ENCODE data around the gene PAGE4. TPM values are rescaled to one million over a fixed set of nuclear protein-coding genes. Genes with fewer than 3 reads are reported as not detected.

Gene PAGE4
- not detected for total RNA-seq

DNA sequence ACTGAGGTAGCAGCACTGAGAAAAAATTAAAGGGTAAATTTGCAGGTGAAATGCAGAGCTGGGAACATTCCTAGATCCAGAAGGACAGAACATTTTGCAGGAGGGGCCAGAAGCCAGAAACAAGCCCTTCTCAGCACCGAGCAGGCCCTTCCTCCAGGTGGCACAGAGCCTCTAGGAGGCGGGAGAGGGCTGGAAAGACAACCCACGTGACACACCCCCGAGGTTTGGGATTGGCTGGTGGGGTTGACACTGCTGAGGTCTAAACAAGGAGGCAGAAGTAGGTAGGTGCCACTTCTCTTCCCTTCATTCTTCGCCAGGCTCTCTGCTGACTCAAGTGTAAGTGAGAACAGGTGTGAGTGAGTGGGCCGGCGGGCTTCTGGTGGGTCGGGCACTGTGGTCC, at the start of gene PAGE4:
Gene PAGE4 (plus strand): TSS at position 288 of the 400 bp plus-strand sequence. CDS start 1,126 bp downstream, outside the sequence.
- POLR2A ChIA-PET: no interaction called here
- CTCF ChIA-PET: no interaction called here

GRCh38 chrX:49784747-49785280, 44.3 kb upstream of the PAGE4 start:
- ChIA-PET POLR2A (no interaction called here), CTCF (no interaction called here)

DNA sequence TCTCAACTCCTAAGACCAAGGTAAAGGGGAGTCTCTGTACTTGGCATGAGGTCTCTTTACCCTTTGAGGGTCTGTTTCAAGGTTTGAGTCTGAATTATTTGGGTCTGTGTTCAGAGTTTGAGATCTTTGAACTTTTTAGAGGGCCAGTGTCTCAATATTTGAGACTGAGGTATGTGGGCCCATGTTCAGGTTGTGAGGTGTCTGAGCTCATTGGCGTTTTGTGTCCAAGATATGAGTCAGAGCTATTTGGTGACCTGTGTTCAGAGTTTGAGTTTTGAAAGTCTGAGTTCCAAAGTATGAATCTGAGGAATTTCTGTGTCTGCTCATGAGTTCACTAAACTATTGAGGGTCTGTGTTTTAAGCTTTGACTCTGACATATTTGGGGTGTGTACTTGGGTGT, 36.7 kb upstream of the PAGE4 start:
- CTCF ChIA-PET: no interaction called here
- POLR2A ChIA-PET: no interaction called here

DNA sequence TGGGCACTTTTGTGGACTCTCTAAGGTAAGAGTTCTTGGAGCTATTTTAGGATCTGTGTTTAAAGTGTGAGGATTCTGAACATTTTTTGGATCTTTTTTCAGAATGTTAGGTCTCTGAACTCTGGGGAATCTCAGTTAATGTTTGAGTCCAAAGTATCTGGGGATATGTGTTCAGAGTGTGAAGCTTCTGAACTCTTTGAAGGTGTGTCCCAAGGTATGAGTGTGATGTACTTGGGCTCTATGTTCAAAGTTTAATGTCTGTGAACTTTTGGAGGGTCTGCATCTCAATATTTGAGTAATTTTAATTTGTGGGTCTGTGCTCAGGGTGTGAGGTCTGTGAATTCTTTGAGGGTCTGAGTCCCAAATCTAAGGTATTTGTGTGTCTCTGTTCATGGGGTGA, 35.4 kb upstream of the PAGE4 start:
- ChIA-PET CTCF (no interaction called here), POLR2A (no interaction called here)

DNA sequence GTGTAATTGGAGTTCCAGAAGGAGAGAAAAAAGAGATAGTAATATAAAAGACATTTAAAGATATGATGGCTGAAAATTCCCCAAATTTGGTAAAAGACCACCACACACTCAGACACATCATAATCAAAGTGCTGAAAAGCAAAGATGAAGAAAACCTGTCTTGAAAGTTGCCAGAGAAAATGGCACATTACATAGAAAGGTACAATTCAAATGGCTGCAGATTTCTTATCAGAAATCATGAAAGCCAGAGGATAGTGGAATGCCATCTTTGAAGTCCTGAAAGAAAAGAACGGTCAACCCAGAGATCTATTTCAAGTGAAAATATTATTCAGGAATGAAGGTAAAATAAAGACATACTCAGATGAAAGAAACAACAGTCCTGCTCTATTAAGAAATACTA, 29.3 kb upstream of the PAGE4 start:
- POLR2A ChIA-PET: no interaction called here
- CTCF ChIA-PET: no interaction called here

DNA sequence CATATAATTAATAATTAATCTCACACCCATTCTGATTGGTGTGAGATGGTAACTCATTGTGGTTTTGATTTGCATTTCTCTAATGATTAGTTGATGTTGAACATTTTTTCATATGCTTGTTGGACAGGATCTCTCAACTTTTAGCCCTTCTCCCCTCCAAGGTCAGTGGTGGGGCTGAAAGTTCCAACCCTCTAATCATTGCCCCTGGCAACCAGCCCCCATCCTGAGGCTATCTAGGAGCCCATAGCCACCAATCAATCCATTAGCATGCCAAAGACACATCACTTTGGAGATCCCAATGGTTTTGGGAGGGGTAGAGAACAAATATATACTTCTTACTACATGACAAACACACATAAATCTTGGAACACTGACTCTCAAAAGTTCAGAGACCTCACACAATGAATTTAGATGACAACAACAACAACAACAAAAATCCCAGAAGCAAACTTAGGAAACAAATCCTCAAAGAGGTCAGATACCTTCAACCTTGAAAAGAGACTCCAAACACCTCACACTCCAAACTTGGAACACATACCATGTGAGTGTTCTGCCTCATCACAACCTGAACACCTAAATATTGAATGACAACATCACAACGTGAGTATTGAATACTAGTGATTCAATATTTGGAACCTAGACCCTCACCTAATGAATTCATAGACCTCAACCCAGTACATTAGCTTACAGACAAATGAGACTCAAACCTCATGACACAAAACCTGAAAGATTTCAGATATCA, 19.0 kb upstream of the PAGE4 start:
- POLR2A ChIA-PET: no interaction called here

GRCh38 chrX:49812177-49812576, 16.9 kb upstream of the PAGE4 start:
- CTCF ChIA-PET: no interaction called here
- POLR2A ChIA-PET: no interaction called here

More for the DNA sequence above, 19.0 kb upstream of the PAGE4 start:
- CTCF ChIA-PET: no interaction called here

DNA sequence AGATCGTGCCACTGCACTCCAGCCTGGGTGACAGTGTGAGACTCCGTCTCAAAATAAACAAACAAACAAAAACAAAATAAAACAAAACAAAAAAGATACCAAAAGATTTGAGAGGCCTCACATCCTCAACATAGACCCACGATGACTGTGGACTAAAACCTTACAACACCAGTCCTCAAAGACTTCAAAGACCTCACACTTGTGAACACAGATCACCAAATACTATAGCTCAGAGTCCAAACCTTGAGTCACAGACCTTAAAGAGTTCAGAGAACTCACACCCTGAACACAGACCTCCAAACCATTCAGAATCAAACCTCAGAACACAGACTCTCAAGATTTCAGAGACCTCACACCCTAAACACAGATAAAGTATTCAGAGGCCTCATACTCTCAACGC, 12.7 kb upstream of the PAGE4 start:
- CTCF ChIA-PET: no interaction called here

GRCh38 chrX:49838374-49838773, 9.3 kb downstream of the PAGE4 start:
- CTCF ChIA-PET: interaction anchor here (0.6 kb wide), 1 partner anchor 165 kb away, joined by 4 read pairs; no protein-coding TSS in a partner anchor
- POLR2A ChIA-PET: no interaction called here

More for the DNA sequence above, 12.7 kb upstream of the PAGE4 start:
- POLR2A ChIA-PET: no interaction called here

GRCh38 chrX:49840679-49841078, 11.6 kb downstream of the PAGE4 start:
- CTCF ChIA-PET: no interaction called here
- POLR2A ChIA-PET: no interaction called here

DNA sequence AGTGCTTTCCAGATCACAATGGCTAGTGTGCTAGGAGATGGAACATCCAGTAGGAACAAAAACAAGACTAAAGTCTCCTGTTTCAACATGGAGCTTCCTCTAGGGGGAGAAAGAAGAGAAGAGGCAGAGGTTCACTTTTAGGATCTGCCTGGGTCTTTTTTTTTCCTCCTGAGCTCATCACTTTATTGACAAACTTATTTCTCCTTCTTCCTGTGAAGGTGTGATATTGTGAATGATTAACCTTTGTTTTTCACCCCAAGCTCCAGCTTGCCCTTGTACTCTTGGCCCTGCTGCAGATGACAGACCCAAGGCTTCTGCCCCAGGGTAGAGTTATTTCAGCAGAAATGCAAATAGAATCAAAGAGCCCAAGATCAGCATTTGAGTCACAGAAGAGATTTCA, 13.5 kb downstream of the PAGE4 start:
- POLR2A ChIA-PET: no interaction called here
- CTCF ChIA-PET: interaction anchor here (0.7 to 0.9 kb wide), 2 partner anchors 73 to 233 kb away, joined by 3 read pairs; no protein-coding TSS in a partner anchor

- ChIA-PET POLR2A (no interaction called here), CTCF (no interaction called here)
These were observed 15.5 kb downstream of the PAGE4 start for GRCh38 chrX:49844611-49845010.

DNA sequence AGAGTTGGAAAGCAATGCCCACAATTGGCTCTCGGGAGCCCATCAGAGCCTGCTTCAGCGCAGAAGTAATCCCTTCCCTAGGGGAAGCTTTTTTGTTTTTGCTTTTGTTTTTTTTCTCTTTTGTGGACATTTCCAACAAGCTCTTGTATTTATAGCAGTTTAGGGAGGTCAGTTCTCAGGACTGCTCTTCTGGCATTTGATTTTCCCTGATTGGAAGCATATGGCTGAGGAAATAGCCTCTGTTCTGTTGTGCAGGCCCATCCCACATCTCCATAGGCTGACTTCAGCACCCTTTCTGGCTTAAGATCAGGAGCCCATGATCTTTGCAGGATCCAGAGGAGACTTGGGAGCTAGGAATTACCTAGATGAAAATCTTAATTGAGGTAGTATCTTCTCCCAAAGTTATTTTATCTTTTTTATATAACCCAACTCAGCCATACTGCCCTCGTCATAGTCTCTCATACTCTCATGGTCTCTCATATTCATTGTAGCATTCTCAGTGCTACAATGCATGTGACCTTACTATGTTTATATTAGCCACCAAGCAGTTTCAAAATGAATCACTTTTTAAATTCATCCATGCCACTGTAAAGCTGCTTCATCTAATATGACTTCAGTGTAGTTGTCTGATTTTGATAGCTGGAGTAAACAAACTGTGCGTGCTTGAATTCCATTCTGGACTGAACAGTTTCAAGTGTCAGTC, 16.7 kb downstream of the PAGE4 start:
- ChIA-PET CTCF (no interaction called here), POLR2A (no interaction called here)

- ChIA-PET CTCF (no interaction called here), POLR2A (no interaction called here)
These were observed 17.4 kb downstream of the PAGE4 start for GRCh38 chrX:49846522-49846921.

DNA sequence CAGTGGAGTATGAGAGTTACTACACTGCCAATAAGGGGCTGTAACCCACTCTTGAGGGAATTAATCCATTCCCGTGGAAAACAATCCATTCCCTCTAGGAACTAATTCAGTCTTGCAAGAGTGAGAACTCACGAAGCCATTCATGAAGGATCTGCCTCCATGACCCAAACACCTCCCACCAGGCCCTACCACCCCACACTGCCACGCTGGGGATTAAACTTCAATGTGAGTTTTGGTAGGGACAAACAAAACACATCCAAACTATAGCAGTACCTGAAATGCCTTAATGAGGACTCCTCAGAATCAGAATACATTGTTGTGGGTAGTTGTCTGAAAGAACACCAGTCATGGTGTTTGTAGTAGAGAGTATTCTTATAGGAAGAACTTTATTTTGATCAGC, 19.2 kb downstream of the PAGE4 start:
- POLR2A ChIA-PET: no interaction called here
- CTCF ChIA-PET: no interaction called here

- ChIA-PET POLR2A (no interaction called here), CTCF (no interaction called here)
These were observed 20.9 kb downstream of the PAGE4 start for GRCh38 chrX:49850028-49850427.

- CTCF ChIA-PET: no interaction called here
- POLR2A ChIA-PET: no interaction called here
These were observed 24.6 kb downstream of the PAGE4 start for GRCh38 chrX:49853661-49854060.

DNA sequence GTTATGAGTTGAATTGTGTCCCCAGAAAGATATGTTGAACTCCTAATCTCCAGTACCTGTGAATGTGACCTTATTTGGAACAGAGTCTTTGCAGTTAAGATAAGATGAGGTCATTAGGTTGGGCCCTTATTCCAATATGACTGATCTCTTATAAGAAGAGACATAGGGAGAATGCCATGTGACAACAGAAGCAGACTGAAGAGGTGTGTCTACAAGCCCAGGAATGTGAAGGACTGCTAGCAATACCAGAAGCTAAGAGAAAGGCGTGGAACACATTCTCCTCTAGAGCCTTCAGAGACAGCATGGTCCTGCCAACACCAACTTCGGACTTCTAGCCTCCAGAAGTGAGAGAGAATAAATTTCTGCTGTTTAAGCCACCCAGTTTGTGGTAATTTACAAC, 27.7 kb downstream of the PAGE4 start:
- POLR2A ChIA-PET: no interaction called here

DNA sequence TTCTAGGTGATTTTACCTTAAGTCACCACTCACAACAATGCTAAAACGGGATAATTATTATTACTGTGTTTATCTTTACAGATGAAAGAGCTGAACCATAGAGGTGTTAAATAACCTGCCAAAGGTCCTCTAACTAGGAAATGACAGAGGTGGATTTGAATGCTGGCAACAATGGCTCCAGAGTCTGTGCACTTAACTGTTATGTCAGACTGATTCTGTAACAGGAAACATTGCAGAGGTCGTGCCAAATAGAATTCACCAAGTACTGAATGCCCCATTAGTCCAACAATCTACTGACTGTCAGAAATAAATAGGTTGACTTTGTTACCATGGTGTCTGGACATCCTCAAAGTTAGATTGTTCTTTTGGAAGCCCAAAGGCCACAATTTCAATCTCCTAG, 29.2 kb downstream of the PAGE4 start:
- ChIA-PET CTCF (no interaction called here), POLR2A (no interaction called here)

More for the DNA sequence above, 27.7 kb downstream of the PAGE4 start:
- CTCF ChIA-PET: no interaction called here

DNA sequence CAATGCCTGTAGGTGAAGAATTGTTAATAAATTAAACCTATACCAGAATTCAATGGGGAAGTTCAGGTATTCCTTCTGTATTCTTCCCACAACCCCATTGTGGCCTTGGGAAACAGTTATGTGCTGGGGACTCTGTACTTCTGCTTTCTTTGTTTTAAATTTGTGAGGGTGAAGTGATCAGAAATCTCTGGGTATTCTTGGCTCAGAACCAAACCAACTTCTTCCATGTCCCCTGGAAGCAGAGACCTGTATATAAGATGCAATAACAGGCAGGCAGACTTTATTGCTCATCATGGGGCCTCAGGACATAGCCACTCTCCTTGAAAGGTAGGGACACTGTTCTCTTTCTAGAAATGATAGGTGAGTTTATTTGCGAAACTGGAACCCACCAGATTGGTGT, 30.4 kb downstream of the PAGE4 start:
- POLR2A ChIA-PET: no interaction called here
- CTCF ChIA-PET: no interaction called here

- ChIA-PET CTCF (no interaction called here), POLR2A (no interaction called here)
These were observed 31.9 kb downstream of the PAGE4 start for GRCh38 chrX:49860867-49861535.

All from activated CD8-positive, alpha-beta memory T cell treated with anti-CD3 and anti-CD28 coated beads for 36 hours (primary cell).